HCEC 1CT (cell line): ENCODE data around the gene GRAMD2A.

Source experiments
- DNase-seq: peaks from one replicate; pipeline ENCODE4 v3.0.0-alpha.2; 2017

Gene GRAMD2A

DNA sequence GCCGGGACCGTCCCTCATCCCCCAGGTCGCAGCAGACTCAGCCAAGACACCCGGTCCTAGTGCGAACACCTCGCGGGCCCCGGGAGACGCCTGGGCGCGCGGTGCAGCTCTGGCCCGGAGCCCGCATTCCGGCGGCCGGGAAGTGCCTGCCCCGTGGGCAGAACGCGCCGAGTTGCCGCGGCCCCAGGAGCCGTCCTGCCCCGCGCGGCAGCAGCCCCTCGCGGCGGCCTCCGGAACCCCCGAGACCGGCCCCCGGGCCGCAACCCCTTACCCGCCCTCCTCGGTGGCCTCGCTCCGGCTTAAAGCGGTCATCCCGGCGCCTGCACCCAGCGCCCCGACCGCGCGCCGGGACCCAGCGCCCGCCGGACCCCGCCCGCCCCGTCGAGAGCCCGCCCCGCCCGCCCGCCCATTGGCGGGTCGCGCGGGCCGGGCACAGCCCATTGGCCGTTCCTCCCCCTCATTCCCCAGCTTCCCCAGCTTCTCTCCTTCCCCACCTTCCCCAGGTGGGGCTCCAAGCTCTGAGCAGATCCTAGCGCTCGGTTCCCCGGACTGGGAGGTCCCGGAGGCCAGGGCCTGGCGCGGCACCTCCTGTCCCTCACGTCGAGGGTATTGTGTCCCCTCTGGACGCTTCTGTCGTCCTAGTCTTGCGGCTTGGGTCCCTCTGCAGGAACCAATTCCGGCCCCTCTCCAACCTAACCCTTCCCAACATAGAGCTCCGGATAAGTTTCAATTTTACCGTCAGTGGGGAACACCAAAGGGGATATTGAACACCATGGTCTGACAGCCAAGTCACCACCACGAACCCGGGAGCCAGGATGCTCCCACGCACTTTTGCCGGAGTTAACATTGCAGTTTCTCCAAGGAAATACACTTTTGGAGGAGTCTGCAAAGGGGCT is at the start of gene GRAMD2A:
Gene GRAMD2A, minus strand, starts transcription at position 328 of the 896 bp plus-strand sequence.
- peak; percentile 40 for DNase-seq

DNA sequence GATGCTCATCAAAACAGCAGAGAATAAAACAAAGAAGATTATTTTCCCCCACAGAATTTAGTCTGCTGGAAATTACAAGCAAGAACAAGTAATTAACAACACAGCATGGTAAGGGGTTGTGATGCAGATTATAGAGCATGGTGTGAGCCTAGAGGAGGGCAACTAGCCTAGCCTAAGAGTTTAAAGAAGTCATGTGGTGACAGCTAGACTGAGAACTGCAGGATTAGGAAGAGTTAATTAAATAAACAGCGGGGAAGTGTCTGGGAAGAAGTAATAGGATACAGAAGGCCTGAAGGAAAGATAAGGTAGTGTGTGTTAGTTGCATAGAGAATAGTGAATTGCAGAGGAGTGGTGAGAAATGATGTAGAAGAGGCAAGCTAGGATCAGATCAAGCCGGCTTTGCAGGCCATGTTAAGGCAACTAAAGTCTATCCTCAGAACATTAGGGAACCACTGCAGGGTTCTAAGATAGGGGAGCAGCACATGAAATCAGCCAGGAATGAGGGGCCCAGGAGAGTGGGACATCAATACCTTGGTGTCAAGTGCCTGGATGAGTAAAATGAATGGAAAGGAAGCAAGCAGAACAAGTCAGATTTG is 45.3 kb upstream of the GRAMD2A start:
- no peak for DNase-seq

DNA sequence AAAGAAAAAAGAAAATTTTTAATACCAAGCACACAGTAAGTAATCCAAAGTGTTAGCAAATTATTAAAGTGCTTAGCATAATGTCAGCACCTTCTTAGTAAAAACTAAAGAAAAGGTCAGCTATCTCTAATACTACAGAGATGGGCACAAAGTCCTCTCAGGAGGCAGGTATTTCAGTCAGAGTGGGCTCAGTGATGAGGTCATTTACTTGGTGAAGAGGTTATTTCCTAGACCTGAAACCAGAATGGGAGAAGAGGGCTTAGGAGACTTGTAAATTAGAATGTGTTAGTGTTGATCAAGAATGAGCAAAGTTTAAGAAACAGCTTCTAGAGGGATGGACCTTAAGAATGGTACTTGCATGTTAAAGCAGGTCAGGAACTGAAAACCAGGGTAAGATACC is 42.1 kb upstream of the GRAMD2A start:
- DNase-seq = no peak

DNA sequence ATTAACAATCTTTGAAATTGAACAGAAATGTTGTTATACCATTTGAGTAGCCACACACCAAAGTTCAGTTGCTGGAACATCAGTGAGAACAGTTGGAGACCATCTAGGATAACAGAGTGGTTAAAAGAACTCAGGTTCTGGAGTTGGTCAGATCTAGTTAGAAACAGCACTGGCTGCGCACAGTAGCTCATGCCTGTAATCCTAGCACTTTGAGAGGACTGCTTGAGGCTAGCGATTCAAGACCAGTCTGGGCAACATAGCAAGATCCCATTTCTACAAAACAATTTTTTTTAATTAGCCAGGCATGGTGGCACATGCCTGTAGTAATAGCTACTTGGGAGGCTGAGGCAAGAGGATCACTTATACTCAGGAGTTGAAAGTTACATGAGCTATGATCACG is 41.0 kb upstream of the GRAMD2A start:
- no peak for DNase-seq

DNA sequence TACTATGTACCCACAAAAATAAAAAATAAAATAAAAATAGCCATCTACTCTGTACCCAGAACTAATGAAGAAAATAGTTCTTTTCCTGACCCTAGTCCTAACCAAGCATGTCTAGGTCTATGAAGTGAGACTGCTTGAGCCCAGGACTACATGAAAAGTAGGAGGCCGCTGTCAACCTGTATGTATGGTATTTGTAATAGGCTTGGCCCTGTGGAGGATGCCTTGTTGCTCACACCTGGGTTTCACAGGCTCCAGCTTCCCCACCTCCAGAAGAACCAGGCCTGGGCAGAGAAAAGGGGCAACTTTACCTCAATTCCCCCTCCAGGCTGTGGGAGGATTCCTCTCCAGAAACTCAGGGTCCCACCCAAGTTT is 40.3 kb upstream of the GRAMD2A start:
- DNase-seq = no peak

DNA sequence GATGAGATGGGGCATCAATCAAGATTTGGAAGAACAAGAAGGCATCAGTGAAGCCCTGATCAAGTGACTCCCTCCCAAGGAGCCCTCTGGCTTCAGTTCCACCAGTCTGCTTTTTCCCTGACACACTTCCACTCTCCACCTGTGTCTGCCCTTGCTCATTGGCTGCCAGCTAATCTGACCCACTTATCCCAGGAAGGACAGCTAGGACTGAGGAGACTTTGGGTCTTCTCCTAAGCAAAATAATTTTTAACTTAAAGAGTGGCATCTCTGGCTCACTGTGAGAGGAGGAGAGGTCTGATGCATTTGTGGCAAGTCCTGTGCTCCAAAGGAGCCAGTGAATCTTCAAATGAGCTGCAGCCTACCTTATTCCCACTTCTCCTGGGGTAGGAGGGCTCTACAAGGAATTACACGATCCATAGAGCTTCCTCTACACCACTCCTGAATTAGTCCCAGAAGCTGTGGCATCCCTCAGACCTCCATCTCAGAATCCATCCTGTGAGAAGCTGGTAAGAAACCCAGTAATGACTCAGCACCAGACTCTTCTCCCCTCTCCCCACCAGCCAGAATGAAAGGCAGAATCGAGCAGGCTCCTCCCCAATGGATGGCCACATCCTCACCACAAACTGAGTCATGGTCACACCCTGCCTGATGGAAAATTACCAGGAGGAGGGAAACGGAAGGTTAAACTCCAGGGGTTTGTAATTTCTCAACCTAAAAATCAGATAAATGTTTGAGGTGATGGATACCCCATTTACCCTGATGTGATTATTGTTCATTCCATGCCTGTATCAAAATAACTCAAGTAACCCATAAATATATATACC is 39.7 kb upstream of the GRAMD2A start:
- DNase-seq = peak; percentile 97

DNA sequence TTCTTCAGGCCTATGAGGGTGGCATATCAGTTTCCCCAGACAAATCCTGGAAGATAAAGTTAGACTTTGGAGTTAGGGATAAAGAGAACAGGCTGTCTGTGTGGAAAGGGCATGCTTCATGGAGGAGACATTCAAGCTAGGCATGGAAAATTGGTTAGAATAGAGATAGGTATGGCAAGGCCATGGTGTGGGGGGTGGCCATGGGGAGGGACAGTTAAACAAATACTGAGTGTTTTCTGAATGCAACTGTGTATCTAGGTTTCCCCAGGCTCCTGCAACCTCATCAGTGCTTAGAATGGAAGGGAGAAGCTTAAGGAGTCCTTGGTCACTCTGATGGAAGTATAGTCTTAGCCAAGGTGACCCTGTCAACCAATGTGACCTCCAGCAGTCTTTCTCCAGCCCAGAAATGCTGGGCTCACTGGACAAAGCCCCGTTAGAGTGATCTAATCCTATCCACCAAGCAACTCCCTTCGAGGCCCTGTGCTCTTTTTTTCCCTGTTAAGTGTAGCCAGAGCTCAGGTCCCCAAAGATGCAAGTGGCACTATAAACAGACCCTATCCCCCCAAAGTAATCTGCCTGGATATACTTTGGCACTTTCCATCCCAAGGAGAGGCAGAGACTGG is 38.9 kb upstream of the GRAMD2A start:
- no peak for DNase-seq

DNA sequence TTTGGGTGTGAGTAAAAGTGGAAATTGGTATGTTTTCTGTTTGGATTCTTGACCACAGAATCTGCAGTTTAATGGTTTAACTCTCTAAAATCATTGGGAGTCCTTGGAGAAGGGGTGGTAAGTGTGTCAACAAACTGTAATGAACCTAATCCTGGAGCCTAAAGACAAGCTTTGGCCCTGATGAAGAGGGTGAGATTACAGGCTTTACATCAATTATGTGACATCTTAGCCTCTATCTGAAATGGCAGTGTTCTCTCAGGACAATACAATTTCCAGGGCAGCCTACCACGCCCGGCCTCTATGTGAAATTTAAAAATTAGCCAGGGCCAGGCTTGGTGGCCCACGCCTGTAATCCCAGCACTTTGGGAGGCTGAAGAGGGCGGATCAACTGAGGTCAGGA is 37.7 kb upstream of the GRAMD2A start:
- no peak for DNase-seq

DNA sequence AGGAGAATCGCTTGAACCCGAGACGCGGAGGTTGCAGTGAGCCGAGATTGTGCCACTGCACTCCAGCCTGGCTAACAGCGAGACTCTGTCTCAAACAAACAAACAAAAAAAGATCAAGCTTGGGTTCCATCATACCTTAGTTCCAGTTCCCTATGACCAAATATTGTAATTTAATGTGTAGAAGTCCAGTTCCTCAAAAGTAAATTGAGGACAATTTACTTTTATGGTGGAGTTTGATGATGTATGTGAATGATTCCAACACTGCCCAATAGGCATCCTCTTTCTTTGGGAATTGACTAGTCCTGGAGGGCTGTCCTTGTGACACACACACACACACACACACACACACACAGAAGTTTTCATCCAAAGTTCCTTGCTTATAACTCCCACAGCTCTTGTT is 36.2 kb upstream of the GRAMD2A start:
- DNase-seq = no peak

DNA sequence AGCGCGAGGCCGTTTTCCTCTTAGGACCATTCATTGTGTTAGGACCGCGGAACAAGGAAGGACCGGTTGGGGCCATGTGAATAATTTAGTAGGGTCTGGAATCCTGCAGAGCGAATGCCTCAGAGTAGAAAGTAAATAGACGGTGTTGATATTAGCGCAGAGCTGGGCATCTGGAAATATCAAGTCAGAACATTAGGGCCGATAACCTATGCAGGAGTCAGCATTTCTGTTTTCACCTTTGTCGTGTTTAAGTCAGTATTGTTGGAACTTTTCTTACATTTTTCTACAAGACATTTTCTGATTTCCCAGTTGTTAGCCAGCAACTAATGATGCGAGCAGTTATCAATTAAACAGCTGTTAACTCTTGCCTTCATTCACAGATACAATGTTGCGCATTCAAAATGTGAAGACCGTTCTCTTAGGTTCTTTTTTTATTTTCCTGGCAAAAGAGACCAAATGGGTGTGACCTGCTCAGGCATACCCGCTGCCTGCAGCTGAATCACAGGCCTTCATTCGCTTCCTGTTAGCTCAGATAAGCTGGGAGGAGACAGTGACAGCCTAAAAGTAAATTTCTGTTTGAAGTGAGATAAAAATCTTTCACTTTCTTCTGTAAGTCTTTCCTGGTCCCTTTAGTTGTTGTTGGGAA is 34.4 kb upstream of the GRAMD2A start:
- peak; percentile 76 for DNase-seq

DNA sequence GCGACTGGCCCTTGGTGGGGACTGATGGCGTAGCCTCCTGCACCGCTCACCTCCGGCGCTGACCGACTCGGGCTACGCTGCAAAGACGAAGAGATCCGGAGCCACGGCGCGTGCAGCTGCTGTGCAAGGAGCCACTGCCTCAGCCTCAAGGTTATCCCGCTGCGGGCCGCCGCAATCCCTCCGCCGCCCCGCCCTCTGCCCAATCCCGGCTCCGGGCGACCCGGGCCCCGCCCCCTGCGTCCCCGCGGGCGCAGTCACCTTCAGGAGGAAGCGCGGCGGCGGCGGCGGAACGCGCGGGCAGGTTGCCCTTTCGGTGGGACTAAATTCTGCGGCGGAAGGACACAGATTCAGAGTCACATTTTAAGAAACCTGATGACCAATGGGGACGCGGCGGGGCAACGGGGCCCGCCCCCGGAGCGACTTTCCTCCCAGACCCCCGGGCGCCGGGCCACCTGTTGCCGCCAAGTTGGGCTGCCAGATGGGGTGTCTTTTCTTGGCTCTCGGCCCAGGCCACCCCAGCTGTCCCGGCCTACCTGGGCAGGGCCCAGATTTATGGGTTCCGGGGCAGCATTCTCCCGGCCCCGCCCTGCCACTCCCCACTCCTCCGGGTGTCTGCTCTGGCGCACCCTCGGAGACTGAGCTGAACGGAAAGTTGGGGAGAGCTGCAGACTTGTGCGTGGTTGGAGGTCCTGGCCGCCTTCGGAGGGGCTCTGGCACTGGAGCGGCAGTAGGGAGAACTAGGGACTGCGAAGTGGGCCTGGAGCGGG is 33.7 kb upstream of the GRAMD2A start, which contains the start of gene PKM:
Gene PKM, minus strand, starts transcription at position 125 of the 767 bp plus-strand sequence. CDS start 12,093 bp downstream, outside the sequence.
- DNase-seq = peak; percentile 99

DNA sequence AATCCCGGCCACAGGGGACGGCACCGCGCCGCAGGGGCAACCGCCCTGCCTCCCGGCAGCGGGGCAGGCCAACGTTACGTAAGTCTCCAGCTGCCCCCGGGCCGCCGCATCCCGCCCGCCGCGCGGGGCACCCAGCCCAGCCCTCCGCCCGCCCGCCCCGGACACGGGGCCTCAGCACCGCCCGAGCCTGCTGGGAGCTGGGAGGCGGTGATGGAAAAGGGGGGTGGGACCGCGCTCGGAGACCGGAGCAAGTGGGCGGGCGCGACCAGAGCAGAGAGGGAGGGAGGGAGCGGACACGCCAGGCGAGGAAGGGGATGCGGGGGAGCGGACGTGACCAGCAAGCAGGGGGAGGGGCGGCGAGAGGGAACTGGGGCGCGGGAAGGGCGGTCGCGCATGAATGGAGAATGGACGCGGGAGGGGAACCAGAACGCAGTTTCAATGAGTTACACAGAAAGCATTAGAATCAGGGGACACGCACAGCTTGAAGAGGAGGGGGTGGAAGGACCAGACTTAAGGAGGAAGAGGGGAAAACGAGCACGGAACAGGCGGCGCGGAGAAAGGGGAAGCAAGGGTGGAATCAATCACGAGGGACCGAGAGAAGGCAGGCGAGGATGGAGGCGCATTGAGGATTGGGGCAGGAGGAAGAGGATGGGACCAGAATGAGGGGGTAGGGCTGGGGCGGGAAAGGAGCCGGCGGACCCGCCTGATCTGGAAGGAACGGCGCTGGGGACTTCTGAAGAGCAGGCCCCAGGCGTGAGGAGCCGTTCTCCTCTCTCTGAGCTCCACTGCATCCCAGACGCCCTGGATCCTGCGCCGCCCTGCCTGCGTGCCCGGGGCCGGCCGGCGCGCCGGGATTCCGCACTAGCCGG is 32.8 kb upstream of the GRAMD2A start:
- DNase-seq = peak; percentile 76

DNA sequence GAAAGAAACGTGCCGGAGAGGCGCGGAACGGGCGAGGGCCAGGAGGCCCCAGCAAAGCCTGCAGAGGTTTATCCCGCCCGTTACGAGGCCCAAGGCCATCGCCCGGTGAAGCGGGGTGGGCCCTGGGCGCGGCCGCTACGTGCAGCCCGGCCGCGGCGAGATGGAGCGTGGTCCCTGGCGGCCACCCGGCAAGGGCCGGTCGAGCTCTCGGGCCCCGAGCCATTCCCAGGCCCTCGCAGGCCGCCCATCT is 32.3 kb upstream of the GRAMD2A start:
- no peak for DNase-seq

DNA sequence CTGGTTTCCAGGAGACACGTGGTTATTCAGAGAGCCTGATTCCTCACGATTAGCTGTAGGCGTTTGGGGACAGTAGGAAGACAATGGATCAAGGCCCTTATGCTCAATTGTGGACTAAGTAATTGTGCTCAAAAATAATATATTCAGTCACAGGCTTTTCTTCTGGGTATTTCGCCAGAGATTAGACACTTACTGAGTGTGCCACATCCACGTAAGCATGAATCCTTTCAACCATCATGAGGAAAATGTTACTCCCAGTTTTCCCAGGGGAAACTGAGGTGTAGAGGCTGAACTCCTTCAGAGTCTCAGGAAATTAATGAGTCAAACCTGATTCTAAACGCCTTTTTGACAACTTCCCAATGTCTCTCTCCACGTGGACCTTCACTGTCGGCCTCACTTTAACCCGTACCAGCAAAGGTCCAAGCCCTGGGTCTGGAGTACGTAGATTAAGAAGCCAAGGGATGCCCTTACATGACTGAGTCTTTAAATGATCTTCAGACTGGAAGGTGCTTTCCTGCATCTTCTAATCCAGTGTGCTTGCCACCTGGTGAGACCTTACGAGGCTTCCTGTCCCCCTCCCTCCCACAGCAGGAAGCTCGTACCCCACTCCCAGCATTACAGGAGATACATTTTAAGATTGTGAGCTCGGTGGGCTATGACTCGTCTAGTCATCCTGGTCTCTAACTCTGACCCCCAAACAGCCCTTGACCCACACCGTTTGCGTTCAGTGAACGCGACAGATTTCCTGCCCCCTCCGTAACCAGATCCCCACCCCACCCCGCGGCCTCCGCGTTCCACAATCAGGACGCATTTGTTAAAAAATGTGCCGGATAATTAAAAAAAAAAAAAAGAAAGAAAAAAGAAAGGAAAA is 31.7 kb upstream of the GRAMD2A start:
- no peak for DNase-seq

DNA sequence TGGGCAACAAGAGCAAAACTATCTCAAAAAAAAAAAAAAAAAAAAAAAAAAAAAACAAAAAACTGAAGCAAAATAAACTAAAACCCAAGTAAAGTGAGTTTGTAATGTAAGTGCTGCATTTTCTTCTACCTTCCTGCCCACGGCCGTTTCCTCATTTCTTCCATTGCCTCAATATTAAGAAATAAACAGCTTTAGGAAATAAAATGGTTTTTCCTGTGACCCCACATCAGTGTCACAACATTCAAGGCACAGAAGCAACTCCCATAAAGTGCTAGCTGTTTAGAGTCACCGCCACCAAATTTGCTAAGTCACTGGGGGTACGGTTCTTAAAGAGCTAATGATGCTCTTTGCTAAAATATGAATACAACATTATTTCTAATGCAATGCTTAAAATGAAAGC is 30.1 kb upstream of the GRAMD2A start:
- DNase-seq = no peak

DNA sequence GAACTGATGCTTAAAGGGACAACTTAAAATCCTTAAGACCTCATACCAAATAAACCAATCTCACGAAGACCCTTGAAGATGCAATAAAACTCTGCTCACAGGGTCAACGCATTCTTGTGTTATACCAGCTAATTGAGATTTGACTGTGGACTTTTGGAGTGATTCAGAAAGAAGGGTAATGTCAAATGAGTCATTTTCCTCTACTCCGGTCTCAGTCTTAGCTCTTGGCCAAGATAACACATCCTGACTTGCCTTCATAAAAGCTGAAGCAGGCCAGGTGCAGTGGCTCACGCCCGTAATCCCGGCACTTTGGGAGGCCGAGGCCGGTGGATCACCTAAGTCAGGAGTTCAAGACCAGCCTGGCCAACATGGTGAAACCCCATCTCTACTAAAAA is 29.6 kb upstream of the GRAMD2A start:
- peak; percentile 89 for DNase-seq

DNA sequence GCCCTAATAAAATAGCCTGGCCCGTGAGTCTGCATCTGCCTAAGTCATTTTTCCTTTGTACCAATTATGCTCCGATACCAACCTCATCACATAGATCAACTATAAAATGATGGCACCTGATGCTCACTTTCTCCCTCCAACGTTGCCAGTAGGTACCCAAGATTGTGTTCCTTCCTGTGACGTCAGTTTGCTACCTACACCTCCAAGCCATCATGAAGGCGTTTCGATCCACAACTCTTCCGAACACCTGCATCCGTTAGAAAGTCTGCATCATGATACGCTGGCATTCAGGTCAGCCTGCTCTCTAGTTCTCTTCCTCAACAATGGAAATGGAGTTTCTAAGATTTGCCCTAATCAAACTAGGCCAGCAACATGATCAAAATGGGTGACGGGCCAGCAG is 25.7 kb upstream of the GRAMD2A start:
- DNase-seq = no peak

DNA sequence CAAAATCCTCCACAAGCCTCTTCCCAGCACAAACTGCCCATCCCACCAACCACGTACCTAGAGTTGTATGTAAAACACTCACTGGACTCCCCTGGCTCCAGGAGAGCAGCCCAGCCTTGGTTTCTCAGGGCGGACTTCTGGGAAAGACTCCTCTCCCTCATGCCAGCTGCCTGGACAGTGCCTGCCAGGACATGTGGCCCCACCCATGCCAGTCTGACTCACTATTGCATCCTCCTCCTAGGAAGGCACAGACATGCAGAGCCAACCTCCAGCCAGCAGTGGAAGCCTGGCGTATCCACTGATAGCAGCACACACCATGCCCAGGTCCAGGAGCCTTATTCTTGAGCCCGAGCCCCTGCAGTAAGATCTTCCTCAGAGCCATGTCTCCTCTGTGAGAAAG is 24.8 kb upstream of the GRAMD2A start:
- no peak for DNase-seq

DNA sequence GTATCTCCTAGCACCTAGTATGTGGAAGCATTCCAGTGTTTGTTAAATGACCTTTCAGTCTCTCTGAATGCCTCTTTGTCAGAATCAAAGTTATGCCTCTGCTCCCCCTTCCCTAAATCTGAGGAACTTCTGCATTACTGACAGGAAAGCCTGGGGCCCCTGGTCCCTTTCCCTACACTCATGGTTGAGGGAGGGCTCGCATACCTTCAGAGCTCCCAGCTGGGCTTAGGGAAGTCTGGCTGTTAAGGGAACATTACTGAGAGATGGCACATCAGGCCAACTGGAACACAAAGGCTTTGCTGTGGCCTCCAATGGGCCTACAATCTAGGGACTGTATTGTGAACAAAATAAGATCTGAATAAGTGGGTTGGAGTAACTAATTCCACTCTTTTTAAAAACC is 23.1 kb upstream of the GRAMD2A start:
- no peak for DNase-seq

DNA sequence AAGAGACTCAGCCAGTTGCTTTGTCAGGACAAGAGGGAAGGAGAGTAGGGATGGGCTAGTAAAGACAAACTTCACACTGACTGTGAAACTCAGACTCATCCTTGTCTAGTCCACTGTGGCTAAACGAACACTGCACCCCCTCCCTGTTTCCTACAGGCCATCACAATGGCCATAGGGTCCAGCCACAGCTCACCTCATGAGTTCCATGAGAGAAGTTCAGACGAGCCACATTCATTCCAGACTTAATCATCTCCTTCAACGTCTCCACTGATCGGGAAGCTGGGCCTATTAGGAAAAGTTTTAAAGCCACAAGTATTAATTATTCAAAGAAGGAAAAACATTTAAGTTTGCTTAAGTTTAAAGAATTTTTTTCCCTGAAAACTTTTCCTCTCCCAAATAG is 19.6 kb upstream of the GRAMD2A start:
- DNase-seq = no peak
